Lower leg skin (tissue), 3 donors: ENCODE data around the gene BIK.

ENCODE experiments used
- CTCF ChIP-seq, 3 donors: fragments of 450-650 bp; IDR thresholded peaks; one replicate each; pipeline ENCODE4 v1.5.1; 2016; ENCODE audit warnings: antibody characterized with exemption in 3 of 3, mild to moderate bottlenecking in 3 of 3, moderate library complexity in 2 of 3
- POLR2A ChIP-seq, 2 donors: fragments of 450-650 bp; IDR thresholded peaks; one replicate each; pipeline ENCODE4 v1.6.1; 2016 to 2017; ENCODE audit warnings: antibody characterized with exemption in 2 of 2, mild to moderate bottlenecking in 1 of 2, moderate library complexity in 1 of 2

DNA sequence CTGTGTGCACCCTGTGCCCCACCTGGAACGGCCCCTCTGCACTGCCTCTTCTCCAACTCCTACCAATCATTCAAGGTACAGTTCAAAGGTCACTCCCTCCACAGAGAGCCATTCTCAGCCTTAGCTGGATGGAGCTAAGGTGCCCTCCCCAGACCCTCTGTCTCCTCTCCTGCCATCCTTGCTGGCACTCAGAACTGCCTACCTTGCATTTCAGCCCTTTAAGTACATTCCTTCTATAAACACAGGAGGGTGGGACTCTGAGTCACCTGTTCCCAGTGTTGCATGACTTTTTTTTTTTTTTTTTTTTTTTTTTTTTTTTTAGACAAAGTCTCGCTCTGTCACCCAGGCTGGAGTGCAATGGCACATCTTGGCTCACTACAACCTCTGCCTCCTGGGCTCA is 29.9 kb upstream of the BIK start:
- TF ChIP-seq CTCF (IDR thresholded peaks at IDR 0.05) (no peak), POLR2A (IDR thresholded peaks at IDR 0.05) (no peak)
